Putamen (tissue), 1 donor: Measurements from ENCODE around the gene GFRA4.

Experiments
- DNase-seq: peaks from one replicate; pipeline ENCODE4 v3.0.0-alpha.2; 2016; ENCODE audit warnings: low spot score

GFRA4 gene, protein sequence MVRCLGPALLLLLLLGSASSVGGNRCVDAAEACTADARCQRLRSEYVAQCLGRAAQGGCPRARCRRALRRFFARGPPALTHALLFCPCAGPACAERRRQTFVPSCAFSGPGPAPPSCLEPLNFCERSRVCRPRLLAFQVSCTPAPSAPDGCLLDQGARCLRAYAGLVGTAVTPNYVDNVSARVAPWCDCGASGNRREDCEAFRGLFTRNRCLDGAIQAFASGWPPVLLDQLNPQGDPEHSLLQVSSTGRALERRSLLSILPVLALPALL

GRCh38 chr20:3663031-3663701 lies at the start of gene GFRA4:
Gene GFRA4, minus strand, starts transcription at chr20:3663399. Its CDS starts 0 bp downstream, at chr20:3663399.
- no peak for DNase-seq

DNA sequence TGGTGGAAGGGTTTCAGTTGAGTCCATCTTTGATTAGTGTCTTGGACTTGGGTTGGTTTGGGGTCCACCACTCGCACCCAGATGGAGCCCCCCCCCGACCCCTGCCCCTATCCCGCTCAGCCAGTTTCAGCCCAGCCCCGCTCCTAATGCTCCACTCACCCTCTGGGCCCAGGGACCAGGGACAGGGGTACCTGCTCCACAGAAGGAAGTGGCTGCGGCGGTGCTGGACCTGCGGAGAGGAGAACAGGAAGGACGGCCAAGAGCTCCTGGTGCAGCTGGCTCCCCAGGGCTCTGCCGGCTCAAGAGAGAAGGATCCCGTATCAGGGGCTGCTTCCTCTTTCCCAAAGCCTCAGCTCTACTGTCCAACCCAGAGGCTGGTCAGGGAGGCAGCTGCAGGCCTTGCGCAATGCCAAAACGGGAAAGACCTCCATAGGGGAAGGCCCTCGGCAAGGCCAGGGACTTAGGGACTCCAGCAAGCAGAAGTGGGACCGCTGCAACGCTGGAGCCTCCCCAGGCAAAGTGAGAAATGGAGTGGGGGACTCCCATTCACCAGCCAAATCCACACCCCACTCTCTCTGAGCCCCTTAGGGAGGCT lies 49.2 kb upstream of the GFRA4 start, which contains the start of gene SIGLEC1:
TSS of gene SIGLEC1 (minus strand) at position 322 of the 595 bp plus-strand sequence. CDS start 5,472 bp downstream, outside the sequence.
- DNase-seq, result peak; percentile 41

DNA sequence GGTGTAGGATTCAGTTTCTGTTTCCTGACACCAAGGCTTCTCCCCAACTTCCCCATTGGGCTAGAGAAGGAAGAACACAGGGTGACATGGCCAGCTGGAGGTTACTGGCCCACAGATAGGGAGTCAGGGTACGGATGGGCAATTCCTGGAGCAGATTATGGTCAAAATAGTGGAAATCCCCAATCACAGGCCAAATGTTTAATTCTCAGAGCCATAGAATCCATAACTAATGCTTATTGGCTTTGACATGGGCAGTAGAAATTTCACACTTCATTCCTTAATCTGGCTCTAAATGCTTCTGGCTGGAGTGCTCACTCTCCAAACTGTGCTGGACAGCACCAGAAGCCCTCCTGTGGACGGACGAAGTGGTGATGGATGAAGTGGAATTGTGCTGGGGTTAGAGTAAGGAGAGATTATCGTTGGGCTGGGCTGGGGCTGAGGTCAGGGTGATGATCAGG lies 48.3 kb upstream of the GFRA4 start:
- no peak for DNase-seq

DNA sequence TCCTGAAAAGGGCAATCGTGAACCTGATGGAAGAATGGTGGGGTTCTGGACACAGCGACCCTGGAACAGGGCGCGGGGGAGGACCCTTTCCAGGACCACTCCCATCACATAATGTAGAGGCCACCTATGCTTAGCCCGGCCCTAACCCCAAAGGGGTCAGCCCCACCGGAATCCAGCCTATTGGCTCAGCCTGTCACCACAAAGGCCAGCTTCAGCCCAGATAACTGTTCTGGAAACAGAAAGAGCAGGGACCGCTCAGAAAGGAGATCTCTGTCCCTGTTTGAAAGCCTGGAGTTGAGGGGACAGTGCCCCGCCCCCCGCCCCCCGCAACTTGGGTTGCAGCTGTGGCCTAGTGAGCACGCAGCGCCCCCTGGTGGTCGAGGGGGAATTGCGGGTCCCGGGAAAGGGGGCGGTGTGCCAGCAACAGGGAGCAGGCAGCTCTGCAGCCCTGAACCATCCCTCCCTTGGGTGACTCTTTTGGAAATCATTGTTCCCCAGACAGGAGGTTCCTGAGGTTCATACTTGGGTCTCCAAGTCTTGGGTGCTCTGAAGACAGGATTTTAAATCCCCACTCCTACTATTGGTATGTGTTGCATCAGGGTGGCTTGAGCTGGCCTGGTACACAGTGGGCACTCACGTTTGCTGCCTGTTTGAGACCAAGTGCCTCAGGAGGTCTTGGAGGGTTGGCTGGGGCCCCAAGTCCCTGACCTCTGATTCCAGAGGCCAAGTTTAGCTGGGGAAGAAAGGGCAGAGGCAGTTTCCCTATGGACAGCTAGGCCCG lies 47.7 kb upstream of the GFRA4 start:
- peak; percentile 46 for DNase-seq

DNA sequence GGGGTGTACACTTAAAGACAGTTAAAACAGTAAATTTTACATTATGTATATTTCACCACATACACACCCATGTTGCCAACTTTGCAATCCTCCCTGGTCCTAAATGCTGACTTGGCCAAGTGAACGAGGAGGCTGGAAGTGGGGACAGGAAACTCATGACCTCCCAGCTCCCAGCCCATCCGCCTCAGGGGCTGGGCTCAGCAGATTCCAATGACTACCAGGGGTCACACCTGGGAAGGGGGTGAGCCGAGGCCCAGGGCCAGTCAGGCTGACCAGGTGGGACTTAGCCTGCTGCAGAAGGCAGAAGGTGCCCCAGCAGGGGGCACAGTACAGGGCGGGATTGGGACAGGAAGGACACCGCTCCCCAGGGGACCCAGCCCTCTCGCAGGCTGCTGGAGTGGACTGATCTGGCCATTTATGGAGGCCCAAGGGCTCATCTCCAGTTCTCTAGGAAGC lies 46.8 kb upstream of the GFRA4 start:
- no peak for DNase-seq

DNA sequence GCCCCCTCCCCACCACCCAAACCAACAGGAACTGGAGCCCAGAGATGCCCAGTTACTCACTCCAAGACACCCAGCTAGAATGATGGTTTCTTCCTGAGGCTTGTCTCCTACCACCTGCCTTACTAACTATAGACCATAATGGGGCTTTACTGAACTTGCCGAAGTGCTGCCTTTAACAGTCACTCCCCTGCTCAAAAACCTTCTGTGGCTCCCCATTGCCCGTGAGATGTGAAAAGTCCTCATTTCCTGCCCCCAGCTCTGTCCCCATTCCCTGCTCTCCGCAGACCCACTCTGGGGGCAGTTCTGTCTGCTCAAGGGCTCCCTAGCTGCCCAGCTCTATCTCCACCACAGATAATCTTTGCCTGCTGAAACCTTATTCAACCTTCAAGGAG lies 44.3 kb upstream of the GFRA4 start:
- no peak for DNase-seq

- no peak for DNase-seq
Measured at GRCh38 chr20:3706774-3707507, 43.7 kb upstream of the GFRA4 start.

GRCh38 chr20:3705970-3706739 lies 43.0 kb upstream of the GFRA4 start:
- no peak for DNase-seq

DNA sequence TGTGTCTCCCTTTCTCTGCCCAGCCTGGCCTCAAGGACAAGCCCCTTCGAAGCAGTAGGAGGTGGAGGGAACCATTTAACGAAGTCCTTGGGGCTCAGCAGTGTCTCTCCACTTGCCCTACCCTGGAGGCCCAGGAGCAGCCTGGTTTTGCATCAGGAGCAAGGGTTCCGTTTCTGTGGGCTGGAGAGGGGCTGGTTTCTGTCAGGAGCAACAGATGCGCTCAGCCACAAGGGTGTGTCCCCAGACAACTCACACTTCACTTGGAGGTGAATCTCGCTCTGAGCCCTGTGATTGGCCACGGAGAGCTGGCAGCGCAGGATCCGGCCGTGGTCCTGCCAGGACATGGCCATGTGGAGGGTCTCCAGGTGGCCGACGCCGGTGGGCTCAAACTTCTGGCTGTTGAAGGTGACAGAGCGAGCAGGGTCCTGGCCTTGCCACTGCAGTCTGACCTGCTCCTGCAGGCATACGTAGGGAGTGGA lies 42.3 kb upstream of the GFRA4 start:
- no peak for DNase-seq

DNA sequence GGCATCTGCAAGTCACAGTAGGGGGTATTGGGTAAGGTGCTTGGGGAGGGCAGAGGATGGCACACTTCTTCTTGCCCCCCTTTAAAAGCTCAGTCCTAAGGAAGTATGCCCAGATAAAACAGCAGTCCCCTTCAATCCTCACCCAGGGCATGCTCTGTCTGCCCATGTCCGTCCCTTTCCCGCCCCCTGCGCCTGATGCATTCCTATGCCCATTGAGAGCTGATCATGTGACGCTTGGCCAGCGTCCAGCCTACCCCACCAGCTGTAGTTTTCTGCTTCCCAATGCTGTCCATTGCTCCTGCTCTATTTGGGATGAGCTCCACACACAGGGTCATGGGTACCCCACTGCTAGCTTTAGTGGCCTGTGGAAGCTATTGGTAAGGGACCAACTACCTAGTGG lies 40.9 kb upstream of the GFRA4 start:
- DNase-seq, result no peak

DNA sequence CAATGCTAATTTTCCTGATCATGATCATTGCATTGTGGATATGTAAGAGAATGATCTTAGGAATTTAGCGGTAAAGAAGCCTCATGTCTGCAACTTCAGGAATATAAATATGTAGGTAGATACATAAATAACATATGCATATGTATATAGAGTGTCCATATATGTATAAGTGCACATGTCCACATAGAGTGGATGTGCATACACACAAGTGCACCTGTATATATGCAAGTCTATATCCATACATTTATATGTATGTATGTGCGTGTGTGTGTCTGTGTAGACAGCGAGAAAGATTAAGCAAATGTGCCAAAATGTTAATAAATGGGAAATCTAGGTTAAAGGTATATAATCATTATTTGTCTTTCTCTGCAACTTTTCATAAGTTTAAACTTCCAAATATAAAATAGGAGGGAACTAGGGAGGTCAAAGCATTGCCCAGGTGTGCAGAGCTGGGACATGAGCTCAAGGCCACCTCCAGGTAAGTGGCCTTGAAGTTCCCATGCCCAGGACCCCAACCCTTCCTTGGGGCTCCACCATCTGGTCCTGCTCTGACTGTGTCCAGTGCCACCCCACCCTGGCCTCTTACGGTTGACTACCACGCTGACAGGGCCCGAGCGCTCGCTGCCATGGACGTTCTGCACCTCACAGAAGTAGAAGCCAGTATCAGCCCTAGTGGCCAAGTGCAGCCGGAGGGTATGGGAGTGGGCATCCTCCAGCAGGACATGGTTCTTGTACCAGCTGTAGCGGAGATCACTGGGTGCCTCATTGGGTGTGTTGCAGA lies 39.6 kb upstream of the GFRA4 start:
- DNase-seq, result no peak

DNA sequence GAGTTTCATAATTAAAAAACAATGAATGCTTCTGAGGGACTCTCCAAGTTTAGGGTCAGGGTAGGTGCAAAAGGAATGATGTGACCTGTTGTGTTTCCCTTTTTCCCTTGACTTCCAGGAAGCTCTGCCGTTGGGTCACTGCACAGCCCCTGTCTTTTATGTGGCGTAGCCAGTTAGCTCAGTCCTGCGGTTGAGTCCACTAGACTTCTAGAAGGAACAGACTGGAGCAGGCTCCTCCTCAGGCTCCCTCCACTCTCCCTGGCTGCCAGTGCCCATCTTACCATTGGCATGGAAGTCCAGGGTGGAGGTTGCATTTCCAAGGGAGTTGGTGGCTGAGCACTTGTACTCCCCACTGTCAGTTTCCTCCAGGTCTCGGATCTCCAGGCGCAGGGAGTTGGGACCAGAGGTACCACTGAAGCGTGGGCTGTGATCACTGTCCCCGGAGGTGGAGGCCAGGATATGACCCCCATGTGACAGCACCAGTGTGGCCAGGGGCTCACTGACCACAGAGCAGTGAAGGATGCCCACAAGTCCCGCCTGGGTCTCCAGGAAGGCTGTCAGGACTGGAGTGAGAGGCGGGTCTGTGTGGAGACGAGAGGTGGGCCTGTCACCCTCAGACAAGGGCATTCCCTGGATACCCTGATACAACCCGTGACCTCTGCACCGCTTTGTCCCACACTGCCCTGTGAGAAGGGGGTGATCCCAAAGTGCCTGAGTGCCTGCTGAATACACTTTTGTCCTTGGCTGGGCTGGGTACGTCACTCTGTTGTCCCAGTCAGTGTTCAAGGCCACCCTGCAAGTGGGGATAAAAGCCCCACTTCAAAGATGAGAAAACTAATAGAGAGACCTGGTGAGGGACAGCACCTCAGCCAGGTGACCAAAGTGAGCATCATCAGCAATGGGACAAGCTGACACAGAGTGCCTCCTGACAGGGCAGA lies 38.1 kb upstream of the GFRA4 start:
- DNase-seq, result no peak

GRCh38 chr20:3699037-3699436 lies 35.8 kb upstream of the GFRA4 start:
- DNase-seq, result no peak

DNA sequence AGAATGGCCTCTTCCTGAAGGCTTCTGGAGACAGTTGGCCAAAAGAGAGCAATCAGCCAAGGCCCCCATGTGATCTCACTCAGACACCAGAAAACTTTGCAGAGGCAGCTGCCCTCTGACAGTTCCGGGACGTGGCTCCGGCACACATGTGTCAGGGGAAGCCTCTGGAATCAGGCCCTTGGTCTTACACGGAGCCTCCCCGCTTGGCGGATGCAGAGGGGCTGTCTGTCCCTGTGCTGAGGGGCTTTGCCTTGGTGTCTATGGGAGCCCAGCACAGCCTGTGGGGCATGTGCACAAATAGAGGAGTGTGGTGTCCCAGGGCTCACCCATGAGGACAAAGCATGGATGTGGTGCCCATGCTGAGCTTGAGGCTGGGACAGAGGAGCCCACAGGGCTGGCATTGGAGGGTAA lies 35.4 kb upstream of the GFRA4 start:
- DNase-seq, result no peak

DNA sequence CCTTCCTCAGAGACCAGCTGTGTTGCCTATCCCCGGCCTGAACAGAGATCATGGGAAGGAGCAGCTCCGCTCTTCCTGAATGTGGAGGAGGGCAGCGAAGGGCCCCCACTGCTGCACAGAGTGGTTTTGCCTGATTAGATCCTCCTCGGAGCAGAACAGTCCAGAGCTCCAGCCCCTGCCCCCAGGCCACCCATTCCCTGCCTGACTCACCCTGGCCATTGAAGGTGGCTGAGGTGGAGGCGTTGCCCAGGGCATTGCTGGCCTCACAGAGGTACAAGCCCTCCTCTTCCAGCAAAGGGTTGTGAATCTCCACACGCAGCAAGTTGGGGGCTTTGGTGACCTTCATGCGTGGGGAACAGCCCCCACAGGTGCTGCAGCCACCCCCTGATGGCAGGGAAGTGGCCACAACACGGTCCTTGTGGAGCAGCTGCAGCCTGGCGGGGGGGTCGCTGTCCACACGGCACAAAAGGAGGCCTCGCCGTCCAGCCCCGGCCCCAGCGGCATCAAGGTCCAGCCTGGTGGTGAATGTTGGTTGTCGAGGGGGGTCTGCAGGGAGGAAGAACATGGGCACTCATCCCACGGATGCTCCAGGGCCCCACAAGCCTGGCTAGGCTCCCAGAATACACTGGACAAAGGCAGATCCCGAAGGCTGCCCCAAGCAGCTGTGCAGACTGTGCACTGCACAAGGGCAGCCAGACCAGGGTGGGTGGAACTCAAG lies 34.5 kb upstream of the GFRA4 start:
- no peak for DNase-seq

- no peak for DNase-seq
Measured at GRCh38 chr20:3696745-3697587, 33.8 kb upstream of the GFRA4 start.

DNA sequence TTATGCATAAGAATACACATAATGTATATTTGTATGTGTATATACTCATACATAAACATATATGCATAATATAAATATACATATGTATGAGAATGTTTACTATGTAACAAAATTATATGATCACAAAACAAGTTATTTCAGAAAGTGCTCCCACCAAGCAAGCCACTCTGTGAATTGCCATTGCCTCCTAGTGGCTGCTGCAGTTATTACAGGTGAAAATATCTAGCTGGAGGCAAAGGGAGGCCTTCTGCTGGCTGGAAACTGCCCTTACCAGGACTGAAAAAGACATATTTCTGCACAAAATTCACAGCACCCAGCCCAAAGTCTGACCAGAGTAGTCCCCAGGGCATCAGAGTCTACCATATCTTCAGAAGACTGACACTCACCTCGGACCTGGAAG lies 33.0 kb upstream of the GFRA4 start:
- no peak for DNase-seq
